Measurements from ENCODE around the gene GPR158.
"Not testable (repeated sequence)": the region's sequence is repeated elsewhere in the genome, so short reads cannot be mapped to it uniquely, and the experiment has no call there.

The GPR158 gene

DNA sequence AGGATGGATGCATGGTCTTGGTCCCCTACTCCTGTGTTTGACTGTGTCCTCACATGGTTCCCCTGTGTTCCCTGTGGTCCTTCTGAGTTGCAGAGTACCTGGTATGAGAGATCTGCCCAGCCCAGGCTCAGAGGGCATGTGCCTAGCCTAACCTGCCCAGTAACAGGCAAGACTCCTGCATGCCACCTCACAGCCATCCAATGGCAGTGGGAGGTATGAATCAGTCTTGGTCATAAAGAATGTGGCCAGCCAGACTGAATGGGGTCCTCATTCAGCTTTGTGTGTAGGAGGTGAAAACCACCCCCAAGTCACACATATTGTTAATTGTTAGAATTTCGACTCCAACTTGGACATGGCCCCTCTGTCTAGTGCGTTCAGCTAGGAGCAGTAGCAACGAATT, 17.2 kb upstream of the GPR158 start:
- no peak overlapping the region for H3K27ac ChIP-seq
- no peak for DNase-seq
- in situ Hi-C loops (cut with HindIII; ENCODE audit: low pct_ligation_motif_present, low sequenced_read_pairs) = no loop called here
- no peaks in the 10 kb centered on the region for H3K36me3 ChIP-seq (replicated peaks)
- H3K4me3 ChIP-seq (ENCODE audit: low read depth, low read length) = no peak overlapping the region
- TF ChIP-seq, protein P1, sequence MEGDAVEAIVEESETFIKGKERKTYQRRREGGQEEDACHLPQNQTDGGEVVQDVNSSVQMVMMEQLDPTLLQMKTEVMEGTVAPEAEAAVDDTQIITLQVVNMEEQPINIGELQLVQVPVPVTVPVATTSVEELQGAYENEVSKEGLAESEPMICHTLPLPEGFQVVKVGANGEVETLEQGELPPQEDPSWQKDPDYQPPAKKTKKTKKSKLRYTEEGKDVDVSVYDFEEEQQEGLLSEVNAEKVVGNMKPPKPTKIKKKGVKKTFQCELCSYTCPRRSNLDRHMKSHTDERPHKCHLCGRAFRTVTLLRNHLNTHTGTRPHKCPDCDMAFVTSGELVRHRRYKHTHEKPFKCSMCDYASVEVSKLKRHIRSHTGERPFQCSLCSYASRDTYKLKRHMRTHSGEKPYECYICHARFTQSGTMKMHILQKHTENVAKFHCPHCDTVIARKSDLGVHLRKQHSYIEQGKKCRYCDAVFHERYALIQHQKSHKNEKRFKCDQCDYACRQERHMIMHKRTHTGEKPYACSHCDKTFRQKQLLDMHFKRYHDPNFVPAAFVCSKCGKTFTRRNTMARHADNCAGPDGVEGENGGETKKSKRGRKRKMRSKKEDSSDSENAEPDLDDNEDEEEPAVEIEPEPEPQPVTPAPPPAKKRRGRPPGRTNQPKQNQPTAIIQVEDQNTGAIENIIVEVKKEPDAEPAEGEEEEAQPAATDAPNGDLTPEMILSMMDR (IDR thresholded peaks at IDR 0.05; ENCODE audit: low read depth, low read length, missing control alignments) = no peak
- H3K27me3 ChIP-seq (replicated peaks) = no peaks in the 10 kb centered on the region

DNA sequence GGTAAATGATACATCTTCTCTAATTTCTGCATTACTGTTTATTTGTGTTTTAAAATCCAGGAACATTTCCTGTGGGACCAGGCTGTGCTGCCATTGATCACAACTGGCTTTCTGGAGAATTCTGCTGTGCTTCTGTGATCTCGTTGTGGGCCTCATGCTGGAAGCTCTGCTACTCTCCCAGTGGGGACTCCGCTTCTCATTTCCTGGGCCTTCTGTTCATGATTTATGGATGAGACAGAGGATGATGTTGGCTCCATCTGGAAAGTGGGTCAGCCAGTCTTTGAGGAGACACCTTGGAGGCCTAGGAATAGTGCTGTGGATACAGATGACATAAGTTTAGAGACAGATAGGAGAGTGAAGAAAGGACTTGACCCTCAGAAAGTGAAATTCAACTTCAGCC, 15.2 kb upstream of the GPR158 start:
- H3K27ac ChIP-seq = no peak overlapping the region
- TF ChIP-seq, protein P1 (IDR thresholded peaks at IDR 0.05; ENCODE audit: low read depth, low read length, missing control alignments) = no peak
- no peak overlapping the region for H3K4me3 ChIP-seq (ENCODE audit: low read depth, low read length)
- H3K36me3 ChIP-seq (replicated peaks) = no peaks in the 10 kb centered on the region
- in situ Hi-C loops (cut with HindIII; ENCODE audit: low pct_ligation_motif_present, low sequenced_read_pairs) = no loop called here
- DNase-seq = no peak
- no peaks in the 10 kb centered on the region for H3K27me3 ChIP-seq (replicated peaks)

DNA sequence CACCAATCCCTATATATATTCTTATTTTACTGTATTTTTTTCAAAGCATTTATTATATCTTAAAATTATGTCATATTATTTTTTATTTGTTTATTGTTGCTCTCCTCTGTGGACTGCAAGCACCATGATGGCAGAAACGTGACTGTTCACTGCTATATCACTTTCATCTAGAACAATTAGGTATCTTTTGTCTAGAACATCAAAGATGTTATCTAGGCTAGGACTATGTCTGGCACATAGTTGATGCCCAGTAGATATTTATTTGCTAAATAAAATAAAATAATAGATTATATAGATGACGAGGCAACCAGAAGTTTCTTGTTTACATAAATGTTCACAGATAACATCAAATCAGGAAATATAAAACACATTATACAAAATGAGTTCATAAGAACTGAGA, 12.4 kb upstream of the GPR158 start:
- in situ Hi-C loops (cut with HindIII; ENCODE audit: low pct_ligation_motif_present, low sequenced_read_pairs) = no loop called here
- Histone ChIP-seq H3K27me3 (replicated peaks) (no peaks in the 10 kb centered on the region), H3K4me3 (ENCODE audit: low read depth, low read length) (no peak overlapping the region), H3K36me3 (replicated peaks) (no peaks in the 10 kb centered on the region), H3K27ac (no peak overlapping the region)
- DNase-seq = no peak
- TF ChIP-seq, protein P1 (IDR thresholded peaks at IDR 0.05; ENCODE audit: low read depth, low read length, missing control alignments) = no peak

DNA sequence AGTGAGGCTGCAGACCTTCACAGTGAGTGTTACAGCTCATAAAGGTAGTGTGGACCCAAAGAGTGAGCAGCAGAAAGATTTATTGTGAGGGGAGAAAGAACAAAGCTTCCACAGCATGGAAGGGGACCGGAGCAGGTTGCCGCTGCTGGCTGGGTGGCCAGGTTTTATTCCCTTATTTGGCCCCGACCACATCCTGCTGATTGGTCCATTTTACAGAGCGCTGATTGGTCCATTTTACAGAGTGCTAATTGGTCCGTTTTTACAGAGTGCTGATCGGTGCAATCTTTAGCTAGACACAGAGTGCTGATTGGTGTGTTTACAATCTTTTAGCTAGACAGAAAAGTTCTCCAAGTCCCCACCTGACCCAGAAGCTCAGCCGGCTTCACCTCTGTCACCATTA, 11.3 kb upstream of the GPR158 start:
- H3K36me3 ChIP-seq (replicated peaks); H3K4me3 ChIP-seq (ENCODE audit: low read depth, low read length); DNase-seq; H3K27ac ChIP-seq; H3K27me3 ChIP-seq (replicated peaks); in situ Hi-C loops (cut with HindIII; ENCODE audit: low pct_ligation_motif_present, low sequenced_read_pairs): not testable (repeated sequence)

DNA sequence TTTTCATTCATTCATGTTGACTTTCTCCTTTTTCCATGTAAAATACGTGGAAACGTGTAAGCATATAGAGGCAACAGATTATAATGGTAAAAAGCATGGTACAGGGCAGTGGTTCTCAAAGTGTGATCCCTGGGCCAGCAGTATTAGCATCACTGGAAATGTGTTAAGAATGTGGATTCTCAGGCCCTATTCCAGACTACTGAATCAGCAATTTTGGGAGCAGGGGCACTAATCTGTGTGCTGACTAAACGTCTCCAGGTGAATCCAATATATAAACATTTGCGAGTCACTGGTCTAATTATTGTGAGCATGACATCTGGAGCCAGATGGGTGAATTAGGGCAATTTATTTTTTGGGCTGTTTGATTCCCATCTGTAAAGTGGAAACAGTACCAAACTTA, 5.1 kb upstream of the GPR158 start:
- no peak overlapping the region for H3K27ac ChIP-seq
- H3K36me3 ChIP-seq (replicated peaks) = no peaks in the 10 kb centered on the region
- TF ChIP-seq, protein P1 (IDR thresholded peaks at IDR 0.05; ENCODE audit: low read depth, low read length, missing control alignments) = no peak
- no peak overlapping the region for H3K4me3 ChIP-seq (ENCODE audit: low read depth, low read length)
- in situ Hi-C loops (cut with HindIII; ENCODE audit: low pct_ligation_motif_present, low sequenced_read_pairs) = no loop called here
- DNase-seq = no peak
- no peaks in the 10 kb centered on the region for H3K27me3 ChIP-seq (replicated peaks)

DNA sequence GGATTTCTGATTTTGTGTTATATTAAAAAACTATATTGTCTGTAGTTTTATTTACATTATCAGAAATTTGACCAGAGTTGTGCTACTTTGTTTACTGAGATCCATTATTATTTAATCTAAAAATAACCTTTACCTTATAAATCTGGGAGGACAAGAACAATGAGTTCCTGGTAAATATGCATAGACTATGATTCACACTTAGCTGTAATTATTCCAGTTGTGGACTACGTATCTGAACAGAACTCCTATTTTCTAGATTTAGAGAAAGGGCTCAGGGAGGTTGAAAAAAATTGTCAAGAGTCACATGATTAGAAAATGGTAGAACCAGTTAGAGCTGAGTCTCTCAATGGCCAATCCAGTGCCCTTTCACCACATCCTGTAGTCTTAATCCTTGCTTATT, 4.2 kb upstream of the GPR158 start:
- Histone ChIP-seq H3K27ac (no peak overlapping the region), H3K36me3 (replicated peaks) (no peaks in the 10 kb centered on the region), H3K27me3 (replicated peaks) (peaks cover 9% of the 10 kb centered on the region), H3K4me3 (ENCODE audit: low read depth, low read length) (no peak overlapping the region)
- TF ChIP-seq, protein P1 (IDR thresholded peaks at IDR 0.05; ENCODE audit: low read depth, low read length, missing control alignments) = no peak
- DNase-seq = no peak
- in situ Hi-C loops (cut with HindIII; ENCODE audit: low pct_ligation_motif_present, low sequenced_read_pairs) = no loop called here
